K562 (cell line): Measurements from ENCODE around the gene BBC3. TPM values are rescaled to one million over a fixed set of nuclear protein-coding genes. Genes with fewer than 3 reads are reported as not detected.

Source experiments
- CREBBP ChIP-seq: IDR thresholded peaks from one replicate; pipeline ENCODE4 v1.6.1; 2012; ENCODE audit warnings: low read depth, mild to moderate bottlenecking, control low read depth, inconsistent platforms, low read length
- GABPB1 ChIP-seq: sonication (generic); formaldehyde crosslinking; IDR thresholded peaks from 2 replicates; pipeline ENCODE4 v1.8.0; 2022; ENCODE audit warnings: mild to moderate bottlenecking, missing genetic modification reagents
- GTF2E2 ChIP-seq: fragments of 200-800 bp; sonication (Bioruptor generic); IDR thresholded peaks from 2 replicates; pipeline ENCODE4 v1.6.1; 2016; ENCODE audit warnings: missing genetic modification characterization, missing compliant biosample characterization
- IRF1 ChIP-seq: sonication (generic); formaldehyde crosslinking; IDR thresholded peaks from 2 replicates; pipeline ENCODE4 v1.8.0; 2022; ENCODE audit warnings: missing genetic modification reagents, mild to moderate bottlenecking, borderline replicate concordance
- MECOM ChIP-seq: fragments of 250-450 bp; sonication (Bioruptor Pico); IDR thresholded peaks from 2 replicates; pipeline ENCODE4 v1.8.0; 2022; ENCODE audit warnings: inconsistent platforms
- RNF219 ChIP-seq: fragments of 250-450 bp; sonication (Bioruptor Pico); IDR thresholded peaks from 2 replicates; pipeline ENCODE4 v1.5.0; 2022; ENCODE audit warnings: mild to moderate bottlenecking
- ZFPM2 ChIP-seq: fragments of 250-450 bp; sonication (Bioruptor Pico); IDR thresholded peaks from 2 replicates; pipeline ENCODE4 v1.5.1; 2022; ENCODE audit warnings: mild to moderate bottlenecking
- ZNF134 ChIP-seq: fragments of 250-450 bp; sonication (Bioruptor Pico); conservative IDR thresholded peaks from 2 replicates; pipeline ENCODE4 v1.4.0; 2020
- ZNF23 ChIP-seq: fragments of 250-450 bp; sonication (Bioruptor Pico); IDR thresholded peaks from 2 replicates; pipeline ENCODE4 v1.4.0; 2020; ENCODE audit warnings: mild to moderate bottlenecking
- ZNF347 ChIP-seq: fragments of 450-650 bp; formaldehyde crosslinking; IDR thresholded peaks from 2 replicates; pipeline ENCODE4 v1.4.0; 2020; ENCODE audit warnings: low read depth, mild to moderate bottlenecking, moderate library complexity
- polyA plus RNA-seq, 8 experiments: library from polyadenylated mRNA; depleted of rRNA in 4 of 8; stranded (reverse) in 5 of 8; unstranded in 3 of 8; fragments of >200 nt; fragmentation: Nextera tagmentation in 2 of 8; fragmentation: Illumina TruSeq in 1 of 8; extraction: Ambion mirVana in 2 of 8; extraction: Trizol in 1 of 8; gene quantifications; 2 replicates each; pipeline versions ENCODE4 v1.2.1 to v1.2.3, GENCODE V29; 2011 to 2014; ENCODE audit warnings: inconsistent platforms in 1 of 8, missing spikeins in 1 of 8
- total RNA-seq, 7 experiments: library from RNA; depleted of rRNA in 6 of 7; stranded (reverse); fragments of >200 nt in 6 of 7; fragmentation: Illumina TruSeq in 2 of 7; extraction: Trizol in 2 of 7; gene quantifications; 2 replicates each; pipeline versions ENCODE4 v1.2.1 to v1.2.3, GENCODE V29; 2011 to 2021; ENCODE audit warnings: low replicate concordance in 1 of 7
- TF ChIP-seq, protein P1 (sequence below): fragments of 200-600 bp; sonication (generic); IDR thresholded peaks from one replicate; pipeline ENCODE4 v1.6.1; 2012; ENCODE audit warnings: mild to moderate bottlenecking, low read depth, low read length, inconsistent platforms
- TF ChIP-seq, protein P2 (sequence below): sonication (generic); formaldehyde crosslinking; IDR thresholded peaks from 2 replicates; pipeline ENCODE4 v1.8.1; 2023; ENCODE audit warnings: mild to moderate bottlenecking, missing genetic modification reagents, moderate library complexity

BBC3 gene
- total and polyA plus RNA-seq, 9 of the 15 experiments (the other 6 are each of a cell fraction or from before 2014, with no cell fraction given): 0.15 to 30.7 (median 4.8) TPM

GRCh38 chr19:47243776-47244547 lies 13.0 kb upstream of the BBC3 start (continued):
- TF ChIP-seq, protein P1, sequence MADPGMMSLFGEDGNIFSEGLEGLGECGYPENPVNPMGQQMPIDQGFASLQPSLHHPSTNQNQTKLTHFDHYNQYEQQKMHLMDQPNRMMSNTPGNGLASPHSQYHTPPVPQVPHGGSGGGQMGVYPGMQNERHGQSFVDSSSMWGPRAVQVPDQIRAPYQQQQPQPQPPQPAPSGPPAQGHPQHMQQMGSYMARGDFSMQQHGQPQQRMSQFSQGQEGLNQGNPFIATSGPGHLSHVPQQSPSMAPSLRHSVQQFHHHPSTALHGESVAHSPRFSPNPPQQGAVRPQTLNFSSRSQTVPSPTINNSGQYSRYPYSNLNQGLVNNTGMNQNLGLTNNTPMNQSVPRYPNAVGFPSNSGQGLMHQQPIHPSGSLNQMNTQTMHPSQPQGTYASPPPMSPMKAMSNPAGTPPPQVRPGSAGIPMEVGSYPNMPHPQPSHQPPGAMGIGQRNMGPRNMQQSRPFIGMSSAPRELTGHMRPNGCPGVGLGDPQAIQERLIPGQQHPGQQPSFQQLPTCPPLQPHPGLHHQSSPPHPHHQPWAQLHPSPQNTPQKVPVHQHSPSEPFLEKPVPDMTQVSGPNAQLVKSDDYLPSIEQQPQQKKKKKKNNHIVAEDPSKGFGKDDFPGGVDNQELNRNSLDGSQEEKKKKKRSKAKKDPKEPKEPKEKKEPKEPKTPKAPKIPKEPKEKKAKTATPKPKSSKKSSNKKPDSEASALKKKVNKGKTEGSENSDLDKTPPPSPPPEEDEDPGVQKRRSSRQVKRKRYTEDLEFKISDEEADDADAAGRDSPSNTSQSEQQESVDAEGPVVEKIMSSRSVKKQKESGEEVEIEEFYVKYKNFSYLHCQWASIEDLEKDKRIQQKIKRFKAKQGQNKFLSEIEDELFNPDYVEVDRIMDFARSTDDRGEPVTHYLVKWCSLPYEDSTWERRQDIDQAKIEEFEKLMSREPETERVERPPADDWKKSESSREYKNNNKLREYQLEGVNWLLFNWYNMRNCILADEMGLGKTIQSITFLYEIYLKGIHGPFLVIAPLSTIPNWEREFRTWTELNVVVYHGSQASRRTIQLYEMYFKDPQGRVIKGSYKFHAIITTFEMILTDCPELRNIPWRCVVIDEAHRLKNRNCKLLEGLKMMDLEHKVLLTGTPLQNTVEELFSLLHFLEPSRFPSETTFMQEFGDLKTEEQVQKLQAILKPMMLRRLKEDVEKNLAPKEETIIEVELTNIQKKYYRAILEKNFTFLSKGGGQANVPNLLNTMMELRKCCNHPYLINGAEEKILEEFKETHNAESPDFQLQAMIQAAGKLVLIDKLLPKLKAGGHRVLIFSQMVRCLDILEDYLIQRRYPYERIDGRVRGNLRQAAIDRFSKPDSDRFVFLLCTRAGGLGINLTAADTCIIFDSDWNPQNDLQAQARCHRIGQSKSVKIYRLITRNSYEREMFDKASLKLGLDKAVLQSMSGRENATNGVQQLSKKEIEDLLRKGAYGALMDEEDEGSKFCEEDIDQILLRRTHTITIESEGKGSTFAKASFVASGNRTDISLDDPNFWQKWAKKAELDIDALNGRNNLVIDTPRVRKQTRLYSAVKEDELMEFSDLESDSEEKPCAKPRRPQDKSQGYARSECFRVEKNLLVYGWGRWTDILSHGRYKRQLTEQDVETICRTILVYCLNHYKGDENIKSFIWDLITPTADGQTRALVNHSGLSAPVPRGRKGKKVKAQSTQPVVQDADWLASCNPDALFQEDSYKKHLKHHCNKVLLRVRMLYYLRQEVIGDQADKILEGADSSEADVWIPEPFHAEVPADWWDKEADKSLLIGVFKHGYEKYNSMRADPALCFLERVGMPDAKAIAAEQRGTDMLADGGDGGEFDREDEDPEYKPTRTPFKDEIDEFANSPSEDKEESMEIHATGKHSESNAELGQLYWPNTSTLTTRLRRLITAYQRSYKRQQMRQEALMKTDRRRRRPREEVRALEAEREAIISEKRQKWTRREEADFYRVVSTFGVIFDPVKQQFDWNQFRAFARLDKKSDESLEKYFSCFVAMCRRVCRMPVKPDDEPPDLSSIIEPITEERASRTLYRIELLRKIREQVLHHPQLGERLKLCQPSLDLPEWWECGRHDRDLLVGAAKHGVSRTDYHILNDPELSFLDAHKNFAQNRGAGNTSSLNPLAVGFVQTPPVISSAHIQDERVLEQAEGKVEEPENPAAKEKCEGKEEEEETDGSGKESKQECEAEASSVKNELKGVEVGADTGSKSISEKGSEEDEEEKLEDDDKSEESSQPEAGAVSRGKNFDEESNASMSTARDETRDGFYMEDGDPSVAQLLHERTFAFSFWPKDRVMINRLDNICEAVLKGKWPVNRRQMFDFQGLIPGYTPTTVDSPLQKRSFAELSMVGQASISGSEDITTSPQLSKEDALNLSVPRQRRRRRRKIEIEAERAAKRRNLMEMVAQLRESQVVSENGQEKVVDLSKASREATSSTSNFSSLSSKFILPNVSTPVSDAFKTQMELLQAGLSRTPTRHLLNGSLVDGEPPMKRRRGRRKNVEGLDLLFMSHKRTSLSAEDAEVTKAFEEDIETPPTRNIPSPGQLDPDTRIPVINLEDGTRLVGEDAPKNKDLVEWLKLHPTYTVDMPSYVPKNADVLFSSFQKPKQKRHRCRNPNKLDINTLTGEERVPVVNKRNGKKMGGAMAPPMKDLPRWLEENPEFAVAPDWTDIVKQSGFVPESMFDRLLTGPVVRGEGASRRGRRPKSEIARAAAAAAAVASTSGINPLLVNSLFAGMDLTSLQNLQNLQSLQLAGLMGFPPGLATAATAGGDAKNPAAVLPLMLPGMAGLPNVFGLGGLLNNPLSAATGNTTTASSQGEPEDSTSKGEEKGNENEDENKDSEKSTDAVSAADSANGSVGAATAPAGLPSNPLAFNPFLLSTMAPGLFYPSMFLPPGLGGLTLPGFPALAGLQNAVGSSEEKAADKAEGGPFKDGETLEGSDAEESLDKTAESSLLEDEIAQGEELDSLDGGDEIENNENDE: no peak
- TF ChIP-seq RNF219 (CRISPR knock-in tag) (no peak), GTF2E2 (tag) (peak; percentile 94), GABPB1 (CRISPR knock-in tag) (peak; percentile 94), CREBBP (no peak), ZNF347 (no peak), IRF1 (CRISPR knock-in tag) (0 out of 2 replicates have a peak, but pooled peaks have one; percentile 46), ZNF23 (CRISPR knock-in tag) (no peak), ZFPM2 (CRISPR knock-in tag) (no peak), MECOM (no peak), ZNF134 (CRISPR knock-in tag) (no peak)
- TF ChIP-seq, protein P2, sequence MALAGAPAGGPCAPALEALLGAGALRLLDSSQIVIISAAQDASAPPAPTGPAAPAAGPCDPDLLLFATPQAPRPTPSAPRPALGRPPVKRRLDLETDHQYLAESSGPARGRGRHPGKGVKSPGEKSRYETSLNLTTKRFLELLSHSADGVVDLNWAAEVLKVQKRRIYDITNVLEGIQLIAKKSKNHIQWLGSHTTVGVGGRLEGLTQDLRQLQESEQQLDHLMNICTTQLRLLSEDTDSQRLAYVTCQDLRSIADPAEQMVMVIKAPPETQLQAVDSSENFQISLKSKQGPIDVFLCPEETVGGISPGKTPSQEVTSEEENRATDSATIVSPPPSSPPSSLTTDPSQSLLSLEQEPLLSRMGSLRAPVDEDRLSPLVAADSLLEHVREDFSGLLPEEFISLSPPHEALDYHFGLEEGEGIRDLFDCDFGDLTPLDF: peak; percentile 94
